Pulmonary artery endothelial cell (primary cell): ENCODE results near the gene MSANTD2. TPM values are rescaled to one million over a fixed set of nuclear protein-coding genes. Genes with fewer than 3 reads are reported as not detected.

Experiments used
- DNase-seq: peaks from one replicate; pipeline ENCODE4 v3.0.0-alpha.2; 2011; ENCODE audit warnings: low read depth, low spot score
- total RNA-seq: library from RNA; depleted of rRNA; stranded (reverse); fragments of >200 nt; gene quantifications from 2 replicates; pipeline ENCODE4 v1.2.3, GENCODE V29; 2014

MSANTD2 gene
- total RNA-seq, 1 donor from 2014 or later, result 8.1 TPM

- no peak for DNase-seq
Observed at GRCh38 chr11:124821995-124822730, 22.0 kb upstream of the MSANTD2 start.

GRCh38 chr11:124817036-124817435 lies 16.8 kb upstream of the MSANTD2 start:
- DNase-seq, result no peak

DNA sequence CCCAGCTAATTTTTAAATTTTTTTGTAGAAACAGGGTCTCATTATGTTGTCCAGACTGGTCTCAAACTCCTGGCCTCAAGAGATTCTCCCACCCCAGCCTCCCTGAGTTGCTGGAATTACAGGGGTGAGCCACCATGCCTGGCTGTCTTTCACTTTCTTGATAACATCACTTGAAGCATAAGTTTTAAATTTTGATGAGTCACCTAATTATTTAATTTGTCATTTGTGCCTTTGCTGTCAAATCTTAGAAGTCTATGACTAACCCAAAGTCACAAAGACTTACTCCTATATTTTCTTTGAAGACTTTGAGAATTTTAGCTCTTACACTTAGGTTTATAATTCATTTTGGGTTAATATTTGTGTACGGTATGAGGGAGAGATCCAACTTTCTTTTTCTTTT lies 14.5 kb upstream of the MSANTD2 start:
- DNase-seq, result no peak

DNA sequence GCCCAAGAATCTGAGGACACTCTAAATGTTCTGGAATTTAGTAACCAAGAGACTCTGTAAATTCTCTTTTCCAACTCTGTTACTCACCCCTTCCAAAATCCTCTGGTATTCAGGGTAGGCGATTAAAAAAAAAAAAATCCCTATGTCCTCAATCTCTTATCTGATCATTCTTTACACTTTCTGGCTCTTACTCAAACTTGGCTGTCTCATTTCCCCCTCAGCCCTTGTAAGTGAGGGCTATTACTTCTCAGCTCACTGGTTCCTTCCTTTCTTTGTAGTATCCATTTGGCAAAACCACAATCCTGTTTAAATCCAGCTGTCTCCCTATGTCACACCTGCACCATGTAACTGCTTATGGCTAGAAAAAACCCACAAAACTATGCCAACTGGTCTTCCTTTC lies 12.7 kb upstream of the MSANTD2 start:
- DNase-seq, result no peak

DNA sequence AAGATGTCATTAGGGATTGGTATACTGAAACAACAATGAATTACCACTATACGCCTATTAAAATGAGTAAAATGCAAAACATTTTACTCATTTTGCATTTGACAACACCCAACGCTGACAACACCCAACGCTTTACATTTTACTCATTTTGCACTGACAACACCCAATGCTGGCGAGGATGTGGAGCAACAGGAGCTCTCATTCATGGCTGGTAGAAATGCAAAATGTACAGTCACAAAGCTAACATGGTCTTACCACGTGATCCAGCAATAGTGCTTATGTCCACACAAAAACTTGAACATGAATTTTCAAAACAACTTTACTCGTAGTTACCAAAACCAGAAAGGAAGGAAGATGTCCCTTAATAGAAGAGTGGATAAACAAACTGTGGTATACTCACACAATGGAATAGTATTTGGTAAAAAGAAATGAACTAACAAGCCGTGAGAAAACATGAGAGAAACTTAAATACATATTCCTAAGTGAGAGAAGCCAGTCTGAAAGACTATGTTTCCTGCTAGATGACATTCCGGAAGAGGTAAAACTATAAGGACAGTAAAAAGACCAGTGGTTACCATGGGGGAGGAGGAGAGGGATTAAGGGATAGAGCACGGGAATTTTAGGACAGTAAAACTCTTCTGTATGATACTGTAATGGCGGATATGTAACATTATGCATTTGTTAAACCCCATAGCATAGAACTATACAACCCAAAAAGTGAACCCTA lies 11.4 kb upstream of the MSANTD2 start:
- no peak for DNase-seq

- no peak for DNase-seq
Observed at GRCh38 chr11:124807660-124808270, 7.6 kb upstream of the MSANTD2 start.

GRCh38 chr11:124807201-124807600 lies 7.0 kb upstream of the MSANTD2 start:
- DNase-seq, result no peak

- no peak for DNase-seq
Observed at GRCh38 chr11:124804884-124805283, 4.7 kb upstream of the MSANTD2 start.

DNA sequence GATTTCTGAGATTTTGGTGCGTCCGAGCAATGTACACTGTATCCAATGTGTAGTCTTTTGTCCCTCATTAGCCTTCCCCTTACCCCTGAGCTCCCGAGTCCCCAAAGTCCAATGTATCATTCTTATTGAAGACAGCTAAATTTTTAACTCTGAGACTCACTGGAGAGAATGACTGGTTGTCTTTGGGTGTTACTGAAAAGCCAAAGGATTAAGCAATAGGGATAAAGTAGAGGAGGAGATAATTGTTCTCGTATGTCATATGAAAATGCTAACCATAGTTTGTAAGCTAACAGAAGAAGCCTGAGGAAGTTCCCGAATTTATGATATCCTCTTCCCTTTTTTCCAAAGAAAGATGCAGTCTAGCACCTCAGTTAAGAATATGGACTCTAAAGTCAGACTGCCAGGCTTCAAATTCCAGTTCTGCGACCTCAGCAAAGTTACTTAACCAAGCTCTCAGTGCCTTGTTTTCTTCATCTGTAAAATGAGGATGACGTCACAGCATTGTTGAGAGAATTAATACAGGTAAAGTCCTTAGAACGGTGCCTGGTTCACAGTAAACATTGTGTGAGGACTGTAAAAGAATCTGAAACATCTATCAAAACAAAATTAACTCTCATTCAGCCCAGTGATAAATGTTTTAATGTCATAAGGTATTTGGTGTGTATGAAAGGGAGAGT lies 1.6 kb upstream of the MSANTD2 start:
- DNase-seq, result no peak

GRCh38 chr11:124801014-124801413 lies 808 bp upstream of the MSANTD2 start:
- DNase-seq, result no peak

DNA sequence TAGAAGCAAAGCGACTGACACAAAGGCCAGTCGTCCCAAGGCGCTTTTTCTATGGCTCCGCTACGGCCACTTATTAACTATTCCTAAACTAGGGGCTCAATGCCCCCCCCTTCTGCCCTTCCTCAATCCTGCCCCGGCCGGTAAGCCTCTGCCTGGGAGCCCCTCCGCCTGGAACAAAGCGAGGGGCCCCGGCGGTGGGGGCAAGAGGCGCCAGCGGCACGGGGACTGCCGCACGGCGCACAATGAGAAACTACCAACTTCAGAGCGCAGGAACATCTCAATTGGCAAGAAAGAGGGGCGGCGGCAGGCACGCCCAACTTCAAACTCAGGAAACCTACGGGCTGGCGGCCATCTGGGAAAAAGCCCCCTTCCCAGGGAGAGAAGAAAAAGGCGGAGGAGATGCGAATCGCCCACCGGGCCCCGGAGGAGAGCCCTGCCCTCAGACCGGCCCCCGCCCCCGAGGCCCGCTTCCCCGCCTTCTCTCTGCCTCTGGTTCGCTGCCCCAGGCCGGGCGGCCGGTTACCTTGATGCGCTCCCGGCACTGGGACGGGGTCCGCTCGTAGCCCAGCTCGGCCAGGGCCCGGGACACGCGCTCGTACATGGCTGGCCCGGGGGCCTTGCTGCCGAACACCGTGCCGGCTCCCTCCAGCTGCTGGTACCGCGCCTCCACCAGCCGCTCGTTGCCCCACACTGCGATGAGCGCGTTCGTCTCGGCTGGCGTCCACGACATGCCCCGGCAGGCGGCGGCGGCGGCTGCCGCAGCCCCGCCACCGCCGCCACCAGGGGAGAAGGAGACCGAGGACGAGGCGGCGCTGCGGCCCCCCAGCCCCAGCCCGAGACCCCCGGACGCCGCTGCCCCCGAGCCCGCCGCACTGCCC lies 619 bp downstream of the MSANTD2 start:
- no peak for DNase-seq

DNA sequence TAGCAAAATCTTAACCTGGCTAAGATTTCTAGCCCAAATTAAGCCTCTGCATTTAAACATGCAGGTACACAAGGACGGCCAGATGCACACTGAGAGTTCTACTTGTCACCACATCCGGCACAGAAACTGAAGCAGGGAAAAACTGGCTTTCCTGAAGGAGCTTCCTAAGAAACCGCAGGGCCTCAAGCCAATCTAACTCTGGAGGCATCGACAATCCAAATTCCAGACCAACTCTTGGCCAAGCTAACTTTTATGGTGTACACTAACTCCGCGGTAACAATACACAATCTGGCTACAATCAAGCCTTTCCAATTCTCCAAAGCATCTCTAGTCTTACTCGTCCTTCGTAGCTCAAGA lies 1.2 kb downstream of the MSANTD2 start:
- no peak for DNase-seq

- DNase-seq, result no peak
Observed at GRCh38 chr11:124796312-124796711, 3.9 kb downstream of the MSANTD2 start.

- no peak for DNase-seq
Observed at GRCh38 chr11:124793466-124794278, 6.5 kb downstream of the MSANTD2 start.

- no peak for DNase-seq
Observed at GRCh38 chr11:124791626-124792341, 8.4 kb downstream of the MSANTD2 start.

- no peak for DNase-seq
Observed at GRCh38 chr11:124788521-124788920, 11.7 kb downstream of the MSANTD2 start.

DNA sequence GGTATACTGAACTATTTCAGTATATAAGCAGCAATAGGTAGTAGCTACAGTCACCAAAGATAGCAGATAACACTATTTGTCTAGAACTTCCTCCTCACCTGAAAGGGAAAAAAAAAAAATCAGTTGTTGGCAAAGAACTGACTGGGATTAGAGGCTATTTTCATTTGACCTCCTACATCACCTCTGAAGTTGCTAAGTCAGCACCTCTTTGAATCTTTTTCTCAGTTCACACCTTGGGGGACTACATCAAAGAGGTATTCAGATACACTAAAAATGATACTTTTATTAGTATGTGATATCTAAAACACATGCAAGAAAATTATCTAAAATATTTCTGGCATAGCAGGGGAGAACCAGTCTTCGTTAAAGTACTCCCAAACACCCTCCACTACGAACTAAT lies 16.2 kb downstream of the MSANTD2 start:
- no peak for DNase-seq

GRCh38 chr11:124783002-124783401 lies 17.2 kb downstream of the MSANTD2 start:
- no peak for DNase-seq

DNA sequence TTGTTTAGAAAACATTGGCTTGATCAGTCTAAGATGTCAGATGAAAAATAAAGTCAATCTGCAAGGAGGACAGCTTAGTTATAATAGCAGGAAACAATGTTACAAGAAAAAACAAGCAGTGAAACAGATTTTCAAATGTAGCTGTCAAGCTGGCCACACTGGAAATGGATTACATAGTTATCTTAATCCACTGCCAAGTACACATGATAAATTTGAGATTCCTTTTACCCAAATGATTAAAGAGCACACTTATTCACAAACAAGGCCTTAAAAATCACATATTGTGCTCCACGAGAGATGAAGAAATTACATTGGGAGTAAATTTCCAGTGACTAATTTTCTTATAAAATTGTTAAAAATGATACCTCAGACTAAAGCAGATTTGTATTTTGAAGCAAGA lies 20.6 kb downstream of the MSANTD2 start:
- no peak for DNase-seq

GRCh38 chr11:124778281-124778680 lies 21.9 kb downstream of the MSANTD2 start:
- DNase-seq, result no peak
